ENCODE results near the gene TYW1. TPM values are rescaled to one million over a fixed set of nuclear protein-coding genes. Genes with fewer than 3 reads are reported as not detected.

Gene TYW1
- total and polyA plus RNA-seq, 2 of the 8 experiments (the other 6 are each of a cell fraction or from before 2014, with no cell fraction given): 8.8 to 16.2 TPM

GRCh38 chr7:67210567-67210966, 213.9 kb downstream of the TYW1 start:
- Histone ChIP-seq H4K8ac (ENCODE audit: extremely low read depth, insufficient read depth, low read length) (no peak overlapping the region), H2BK15ac (ENCODE audit: low read length) (no peak overlapping the region), H3K14ac (ENCODE audit: insufficient read length) (no peak overlapping the region), H3K23ac (ENCODE audit: insufficient read length) (no peak overlapping the region), H3K36me3 (ENCODE audit: control insufficient read depth in 2 of 4, insufficient read depth in 4 of 4, low read length in 3 of 4) (no peaks in the 10 kb centered on the region), H3K4ac (replicated peaks; ENCODE audit: insufficient read length, low read depth, low read length) (no peak overlapping the region), H2BK5ac (ENCODE audit: low read depth, low read length) (no peak overlapping the region), H3K56ac (replicated peaks; ENCODE audit: insufficient read length, low read depth, low read length) (no peak overlapping the region), H3K9ac (replicated peaks in 1 of 4; ENCODE audit: extremely low read depth in 1 of 4, low read depth in 3 of 4, low read length in 3 of 4) (no peak overlapping the region), H2BK20ac (ENCODE audit: low read length) (no peak overlapping the region), H3K27ac (ENCODE audit: low read depth, low read length) (no peak overlapping the region), H2AFZ (ENCODE audit: low read length) (no peak overlapping the region), H3K23me2 (ENCODE audit: low read depth, low read length) (peaks cover 3% of the 10 kb centered on the region; the same call in 1 of the 2 replicates), H2BK120ac (replicated peaks; ENCODE audit: low read depth, low read length) (no peak overlapping the region), H3K27me3 (replicated peaks in 1 of 4; ENCODE audit: control insufficient read depth in 3 of 4, extremely low read depth in 1 of 4, insufficient read depth in 3 of 4, low read length in 3 of 4) (no peaks in the 10 kb centered on the region), H4K5ac (ENCODE audit: insufficient read length, low read depth, low read length) (no peak overlapping the region), H3K79me1 (ENCODE audit: low read depth, low read length) (no peaks in the 10 kb centered on the region), H3K4me1 (replicated peaks in 1 of 4; ENCODE audit: control insufficient read depth in 3 of 4, insufficient read depth in 4 of 4, low read length in 3 of 4) (no peaks in the 10 kb centered on the region), H2BK12ac (ENCODE audit: low read depth, low read length) (no peak overlapping the region), H3K18ac (ENCODE audit: extremely low read depth, low read length) (no peak overlapping the region), H4K91ac (replicated peaks; ENCODE audit: insufficient read length, low read length) (no peak overlapping the region), H4K20me1 (replicated peaks in 1 of 2; ENCODE audit: control insufficient read depth in 1 of 2, insufficient read depth in 2 of 2, low read length in 2 of 2) (peaks cover 0 to 2% of the 10 kb centered on the region in 2 experiments), H3K79me2 (ENCODE audit: control insufficient read depth in 1 of 2, insufficient read depth in 2 of 2, low read length in 2 of 2) (no peaks in the 10 kb centered on the region), H3K4me3 (ENCODE audit: extremely low read depth in 1 of 4, insufficient read depth in 2 of 4, low read depth in 3 of 4, low read length in 4 of 4) (no peak overlapping the region), H2AK5ac (ENCODE audit: low read depth, low read length) (no peak overlapping the region), H3K4me2 (ENCODE audit: insufficient read depth in 1 of 2, low read depth in 2 of 2, low read length in 2 of 2) (no peak overlapping the region), H3K9me3 (ENCODE audit: insufficient read depth in 2 of 2, low read depth in 1 of 2, low read length in 1 of 2) (no peaks in the 10 kb centered on the region)
- no peak for DNase-seq (ENCODE audit: low read depth in 1 of 2, low spot score in 2 of 2)
- POLR2A ChIA-PET (ENCODE audit: partially characterized antibody): no interaction called here
- no peak for FAIRE-seq
- 91% methylated on average over 7 of the region's 7 CpGs; no CpG with 5 or more reads in 1 of the 2 experiments for WGBS, 2 experiments (ENCODE audit: extremely low coverage in 1 of 2, insufficient coverage in 1 of 2, insufficient read length in 1 of 2, insufficient replicate concordance in 2 of 2, low coverage in 1 of 2, low lambda C conversion rate in 2 of 2, missing lambda C conversion rate in 1 of 2)
- CTCF ChIA-PET (ENCODE audit: partially characterized antibody): no interaction called here
- TF ChIP-seq CEBPB (IDR thresholded peaks at IDR 0.05; ENCODE audit: low read depth, low read length): no peak
- no peak for TF ChIP-seq PHF8 (conservative IDR thresholded peaks at IDR 0.05; ENCODE audit: low read depth, low read length)
- TF ChIP-seq MAX (IDR thresholded peaks at IDR 0.05): no peak
- TF ChIP-seq GTF2F1 (IDR thresholded peaks at IDR 0.05; ENCODE audit: borderline replicate concordance, low read depth, low read length): no peak
- TF ChIP-seq TEAD4 (IDR thresholded peaks at IDR 0.05; ENCODE audit: low read depth, low read length): no peak
- TF ChIP-seq TAF1 (IDR thresholded peaks at IDR 0.05; ENCODE audit: low read depth, low read length): no peak
- no peak for TF ChIP-seq FOSL1 (IDR thresholded peaks at IDR 0.05; ENCODE audit: insufficient read depth, low read depth, low read length)
- no peak for TF ChIP-seq SP2 (IDR thresholded peaks at IDR 0.05; ENCODE audit: low read length)
- no peak for TF ChIP-seq TCF12 (IDR thresholded peaks at IDR 0.05; ENCODE audit: low read depth, low read length)
- TF ChIP-seq, protein P1, sequence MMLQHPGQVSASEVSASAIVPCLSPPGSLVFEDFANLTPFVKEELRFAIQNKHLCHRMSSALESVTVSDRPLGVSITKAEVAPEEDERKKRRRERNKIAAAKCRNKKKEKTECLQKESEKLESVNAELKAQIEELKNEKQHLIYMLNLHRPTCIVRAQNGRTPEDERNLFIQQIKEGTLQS (IDR thresholded peaks at IDR 0.05; ENCODE audit: insufficient read depth, low read depth, low read length): no peak
- no peak for TF ChIP-seq SIX5 (IDR thresholded peaks at IDR 0.05; ENCODE audit: low read depth, low read length)
- TF ChIP-seq KDM1A (IDR thresholded peaks at IDR 0.05; ENCODE audit: borderline replicate concordance, low read length): no peak
- no peak for TF ChIP-seq KDM5A (IDR thresholded peaks at IDR 0.05; ENCODE audit: low read length)
- no peak for TF ChIP-seq SP4 (IDR thresholded peaks at IDR 0.05; ENCODE audit: low read length)
- TF ChIP-seq JUN (IDR thresholded peaks at IDR 0.05; ENCODE audit: low read depth, low read length): no peak
- no peak for TF ChIP-seq SAP30 (IDR thresholded peaks at IDR 0.05; ENCODE audit: insufficient read depth, insufficient replicate concordance, low read length)

Measured in H1 (cell line).